HT-29 (cell line): ENCODE measurements around the gene NHSL1. TPM values are rescaled to one million over a fixed set of nuclear protein-coding genes. Genes with fewer than 3 reads are reported as not detected.

Source experiments
- DNase-seq: peaks from one replicate; pipeline ENCODE4 v3.0.0-alpha.2; 2015; ENCODE audit warnings: low spot score
- total RNA-seq: library from RNA; depleted of rRNA; stranded (reverse); fragments of >200 nt; shearing (Covaris generic); gene quantifications from 2 replicates; pipeline ENCODE4 v1.2.3, GENCODE V29; 2014

The NHSL1 gene
- total RNA-seq, 1 experiment from 2014 or later = 15.6 TPM

GRCh38 chr6:138523347-138524210, 24.3 kb upstream of the NHSL1 start:
- no peak for DNase-seq

- DNase-seq = no peak
These were observed 23.3 kb upstream of the NHSL1 start for GRCh38 chr6:138522611-138523010.

- no peak for DNase-seq
These were observed 22.5 kb upstream of the NHSL1 start for GRCh38 chr6:138521790-138522189.

GRCh38 chr6:138520463-138520862, 21.2 kb upstream of the NHSL1 start:
- peak; percentile 25 for DNase-seq

GRCh38 chr6:138518054-138518453, 18.8 kb upstream of the NHSL1 start:
- DNase-seq = no peak

GRCh38 chr6:138517635-138518034, 18.3 kb upstream of the NHSL1 start:
- DNase-seq = peak; percentile 79

- DNase-seq = no peak
These were observed 16.5 kb upstream of the NHSL1 start for GRCh38 chr6:138515657-138516248.

GRCh38 chr6:138514860-138515540, 15.7 kb upstream of the NHSL1 start:
- DNase-seq = no peak

- DNase-seq = no peak
These were observed 13.3 kb upstream of the NHSL1 start for GRCh38 chr6:138512609-138513008.

- no peak for DNase-seq
These were observed 10.8 kb upstream of the NHSL1 start for GRCh38 chr6:138510093-138510492.

GRCh38 chr6:138509371-138509770, 10.1 kb upstream of the NHSL1 start:
- peak; percentile 73 for DNase-seq

GRCh38 chr6:138508676-138508988, 9.3 kb upstream of the NHSL1 start:
- DNase-seq = no peak

GRCh38 chr6:138507977-138508675, 8.8 kb upstream of the NHSL1 start:
- DNase-seq = peak; percentile 39

- DNase-seq = peak; percentile 56
These were observed 5.7 kb upstream of the NHSL1 start for GRCh38 chr6:138504764-138505689.

GRCh38 chr6:138503881-138504680, 4.8 kb upstream of the NHSL1 start:
- peak; percentile 61 for DNase-seq

GRCh38 chr6:138502546-138502945, 3.3 kb upstream of the NHSL1 start:
- no peak for DNase-seq

- no peak for DNase-seq
These were observed 1.7 kb upstream of the NHSL1 start for GRCh38 chr6:138500867-138501446.

- DNase-seq = peak; percentile 56
These were observed 861 bp upstream of the NHSL1 start for GRCh38 chr6:138500045-138500665.

GRCh38 chr6:138498629-138499302, 528 bp downstream of the NHSL1 start:
- peak; percentile 63 for DNase-seq
